HG02571 (cell line): Measurements from ENCODE around the gene PGBD5.
"Not testable (repeated sequence)": the region's sequence is repeated elsewhere in the genome, so short reads cannot be mapped to it uniquely, and the experiment has no call there.

Experiments used
- ATAC-seq: cut with Tn5 transposase; IDR thresholded peaks from one replicate; pipeline ENCODE4 v1.9.1; 2021; ENCODE audit warnings: mild to moderate bottlenecking, moderate library complexity; ENCODE audit not compliant: unreplicated experiment

The PGBD5 gene, protein sequence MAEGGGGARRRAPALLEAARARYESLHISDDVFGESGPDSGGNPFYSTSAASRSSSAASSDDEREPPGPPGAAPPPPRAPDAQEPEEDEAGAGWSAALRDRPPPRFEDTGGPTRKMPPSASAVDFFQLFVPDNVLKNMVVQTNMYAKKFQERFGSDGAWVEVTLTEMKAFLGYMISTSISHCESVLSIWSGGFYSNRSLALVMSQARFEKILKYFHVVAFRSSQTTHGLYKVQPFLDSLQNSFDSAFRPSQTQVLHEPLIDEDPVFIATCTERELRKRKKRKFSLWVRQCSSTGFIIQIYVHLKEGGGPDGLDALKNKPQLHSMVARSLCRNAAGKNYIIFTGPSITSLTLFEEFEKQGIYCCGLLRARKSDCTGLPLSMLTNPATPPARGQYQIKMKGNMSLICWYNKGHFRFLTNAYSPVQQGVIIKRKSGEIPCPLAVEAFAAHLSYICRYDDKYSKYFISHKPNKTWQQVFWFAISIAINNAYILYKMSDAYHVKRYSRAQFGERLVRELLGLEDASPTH

DNA sequence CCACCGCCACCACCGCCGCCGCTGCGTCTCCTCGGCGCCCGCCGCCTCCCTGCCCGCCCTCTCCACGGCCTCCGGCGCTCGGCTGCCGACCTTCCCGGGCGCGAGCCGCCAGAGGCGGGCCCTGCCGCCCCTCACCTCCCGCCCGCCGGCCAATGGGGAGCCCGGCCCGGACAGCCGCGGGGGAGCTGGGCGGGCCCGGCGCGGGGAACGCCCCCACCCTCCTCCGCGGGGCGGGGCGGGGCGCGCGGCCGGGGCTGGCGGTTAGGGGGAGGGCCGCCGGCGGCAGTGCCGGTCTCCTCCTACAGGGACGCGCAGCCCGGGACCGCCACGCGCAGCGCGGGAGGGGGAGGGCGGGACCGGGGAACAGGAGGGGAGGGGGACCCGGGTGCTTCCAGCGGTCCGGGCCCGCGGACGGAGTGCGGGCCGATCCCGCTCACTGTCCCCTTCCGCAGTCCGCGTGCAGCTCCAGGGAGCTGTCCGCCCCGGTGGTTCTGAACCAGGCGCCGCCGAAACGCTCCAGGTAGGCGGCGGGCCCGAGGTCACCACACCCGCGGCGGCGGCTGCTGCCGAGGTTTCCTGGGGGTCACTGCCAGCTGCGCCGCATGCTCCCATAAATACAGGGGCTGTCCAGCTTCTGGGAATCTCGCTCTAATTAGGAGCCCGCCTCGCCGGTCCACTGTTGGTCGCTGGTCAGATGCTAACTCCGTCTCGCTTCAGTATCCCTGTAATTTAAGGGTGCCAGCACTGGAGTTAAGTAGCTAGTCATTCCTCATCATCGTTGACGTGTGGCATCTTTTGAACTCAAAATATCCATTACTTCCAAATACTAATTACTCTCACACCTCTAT is at the start of gene PGBD5:
PGBD5 (minus strand) TSS at position 87 of the 848 bp plus-strand sequence. CDS start 404 bp downstream, outside the sequence.
- peak; percentile 67 for ATAC-seq

DNA sequence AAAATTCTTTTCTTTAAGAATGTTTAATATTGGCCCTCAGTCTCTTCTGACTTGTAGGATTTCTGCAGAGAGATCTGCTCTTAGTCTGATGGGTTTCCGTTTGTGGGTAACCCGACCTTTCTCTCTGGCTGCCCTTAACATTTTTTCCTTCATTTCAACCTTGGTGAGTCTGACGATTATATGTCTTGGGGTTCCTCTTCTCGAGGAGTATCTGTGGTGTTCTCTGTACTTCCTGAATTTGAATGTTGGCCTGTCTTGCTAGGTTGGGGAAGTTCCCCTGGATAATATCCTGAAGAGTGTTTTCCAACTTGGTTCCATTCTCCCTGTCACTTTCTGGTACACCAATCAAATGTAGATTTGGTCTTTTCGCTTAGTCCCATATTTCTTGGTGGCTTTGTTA is 48.8 kb upstream of the PGBD5 start:
- not testable (repeated sequence) for ATAC-seq

DNA sequence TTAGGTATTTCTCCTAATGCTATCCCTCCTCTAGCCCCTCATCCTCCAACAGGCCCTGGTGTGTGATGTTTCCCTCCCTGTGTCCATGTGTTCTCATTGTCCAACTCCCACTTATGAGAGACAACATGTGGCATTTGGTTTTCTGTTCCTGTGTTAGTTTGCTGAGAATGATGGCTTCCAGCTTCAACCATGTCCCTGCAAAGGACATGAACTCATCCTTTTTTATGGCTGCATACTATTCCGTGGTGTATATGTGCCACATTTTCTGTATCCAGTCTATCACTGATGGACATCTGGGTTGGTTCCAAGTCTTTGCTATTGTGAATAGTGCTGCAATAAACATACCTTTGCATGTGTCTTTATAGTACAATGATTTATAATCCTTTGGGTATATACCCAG is 44.6 kb upstream of the PGBD5 start:
- ATAC-seq: not testable (repeated sequence)

DNA sequence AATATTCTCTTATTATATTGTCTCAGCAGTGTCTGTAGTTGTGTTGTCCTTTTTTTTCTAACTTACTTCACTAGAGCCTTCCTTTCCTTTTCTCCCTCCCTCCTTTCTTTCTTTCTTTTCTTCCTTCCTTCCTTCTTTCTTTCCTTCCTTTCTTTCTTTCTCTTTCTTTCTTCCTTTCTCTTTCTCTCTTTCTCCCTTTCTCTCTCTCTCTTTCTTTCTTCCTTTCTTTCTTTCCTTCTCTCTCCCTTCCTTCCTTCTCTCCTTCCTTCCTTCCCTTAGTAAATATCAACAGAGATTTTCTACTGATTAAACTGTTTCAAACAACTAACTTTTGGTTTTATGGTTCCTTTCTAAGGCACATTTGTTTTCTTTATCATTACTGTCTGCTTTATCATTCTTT is 43.1 kb upstream of the PGBD5 start:
- no peak for ATAC-seq

DNA sequence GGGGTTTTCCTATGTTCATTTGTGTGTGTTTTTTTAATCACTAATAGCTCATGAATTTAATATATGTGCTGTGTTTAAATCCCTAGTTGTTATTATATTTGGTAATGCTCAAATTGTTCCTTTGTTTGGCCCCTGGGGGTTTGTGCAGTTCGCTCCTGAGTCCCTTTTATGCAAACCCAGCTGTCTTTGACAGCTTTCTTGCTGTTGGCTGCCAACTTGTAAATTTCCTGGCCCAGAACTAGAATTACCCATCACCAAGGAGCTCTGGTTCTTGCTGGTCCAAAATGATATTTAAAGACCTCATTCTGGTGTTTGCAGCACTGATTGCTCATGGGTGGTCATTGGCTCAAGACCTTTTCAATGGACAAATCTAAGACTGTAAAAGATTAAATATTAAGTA is 39.6 kb upstream of the PGBD5 start:
- no peak for ATAC-seq

DNA sequence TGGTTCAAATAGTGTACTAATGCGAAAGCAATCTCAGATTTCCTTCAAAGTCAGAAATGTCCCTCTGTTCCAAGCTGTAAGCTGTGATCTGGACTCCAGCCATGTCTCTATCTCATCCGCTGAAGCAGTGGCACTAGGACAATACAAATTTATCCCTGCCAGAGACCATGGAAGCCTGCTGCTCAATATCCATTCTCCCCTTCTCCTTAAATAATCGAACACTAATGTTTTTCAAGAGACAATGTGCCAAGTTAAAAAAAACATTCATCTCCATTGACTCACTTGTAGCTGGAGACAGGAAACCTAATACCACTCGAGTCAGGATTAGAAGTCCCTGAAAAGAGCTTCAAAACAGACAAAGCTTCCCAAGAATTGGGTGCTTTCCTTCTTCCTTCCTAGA is 38.5 kb upstream of the PGBD5 start:
- ATAC-seq: no peak

DNA sequence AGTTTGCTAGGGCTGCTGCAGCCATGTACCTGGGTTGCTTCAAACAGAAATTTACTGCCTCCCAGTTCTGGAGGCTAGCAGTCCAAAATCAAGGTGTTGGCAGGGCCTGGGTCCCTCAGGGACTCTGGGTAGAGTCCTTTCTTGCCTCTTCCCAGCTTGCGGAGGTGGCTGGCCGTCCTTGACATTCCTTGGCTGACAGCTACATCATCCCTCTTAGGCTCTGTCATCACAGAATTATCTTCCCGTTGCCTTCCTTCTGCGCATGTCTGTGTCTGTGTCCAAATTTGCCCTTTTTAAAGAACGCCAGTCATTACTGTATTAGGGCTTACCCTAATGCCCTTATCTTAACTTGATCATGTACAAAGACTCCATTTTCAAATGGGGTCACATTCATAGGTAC is 37.6 kb upstream of the PGBD5 start:
- no peak for ATAC-seq

DNA sequence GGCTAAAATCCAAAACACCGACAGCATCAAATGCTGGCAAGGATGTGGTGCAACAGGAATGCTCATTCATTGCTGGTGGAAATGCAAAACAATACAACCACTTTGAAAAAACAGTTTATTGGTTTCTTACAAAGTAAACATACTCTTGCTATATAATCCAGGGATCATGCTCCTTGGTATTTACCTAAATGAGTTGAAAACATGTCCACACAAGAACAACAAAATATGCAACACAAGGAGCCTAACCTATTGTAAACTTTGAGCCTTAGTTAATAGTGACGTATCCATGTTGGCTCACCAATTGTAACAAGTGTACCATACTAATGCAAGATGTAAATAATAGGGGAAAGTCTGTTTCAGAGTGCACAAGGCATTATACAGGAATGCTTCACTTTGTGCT is 37.2 kb upstream of the PGBD5 start:
- no peak for ATAC-seq

DNA sequence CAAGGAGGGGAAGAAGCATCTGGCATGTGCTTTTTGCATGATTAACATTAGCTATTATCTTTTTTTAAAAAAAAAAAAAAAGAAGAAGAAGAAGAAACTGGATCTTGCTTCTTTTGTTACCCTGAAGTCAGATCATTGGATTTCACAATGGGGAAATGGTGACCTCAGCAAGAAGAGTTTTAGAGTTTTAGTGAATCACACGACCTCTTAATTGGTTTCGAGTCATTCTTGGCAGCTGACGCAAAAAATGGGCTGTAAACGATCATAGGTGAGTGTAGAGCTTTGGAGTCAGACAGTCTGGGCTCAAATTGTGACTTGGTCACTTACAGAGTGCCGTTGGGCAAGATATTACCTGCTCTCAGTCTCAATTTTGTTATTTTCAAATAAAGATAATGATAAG is 33.3 kb upstream of the PGBD5 start:
- ATAC-seq: no peak

DNA sequence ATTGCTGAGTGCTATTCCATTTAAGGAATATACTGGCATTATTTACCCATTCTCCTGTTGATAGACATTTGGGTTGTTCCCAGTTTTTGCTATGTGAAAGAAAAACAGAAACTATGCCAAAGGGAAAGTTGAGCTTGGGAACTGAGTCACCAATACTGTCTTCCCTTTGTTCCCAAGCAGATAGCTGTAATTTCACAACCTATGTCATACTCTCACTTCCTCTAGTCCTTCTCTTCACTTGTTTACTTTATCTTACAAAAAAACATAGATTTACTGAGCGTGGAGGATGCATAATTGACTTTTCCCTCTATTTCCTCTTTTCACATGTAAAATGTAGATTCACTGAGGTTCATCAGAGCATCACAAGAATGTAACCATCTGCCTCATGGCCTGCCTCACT is 32.4 kb upstream of the PGBD5 start:
- no peak for ATAC-seq

DNA sequence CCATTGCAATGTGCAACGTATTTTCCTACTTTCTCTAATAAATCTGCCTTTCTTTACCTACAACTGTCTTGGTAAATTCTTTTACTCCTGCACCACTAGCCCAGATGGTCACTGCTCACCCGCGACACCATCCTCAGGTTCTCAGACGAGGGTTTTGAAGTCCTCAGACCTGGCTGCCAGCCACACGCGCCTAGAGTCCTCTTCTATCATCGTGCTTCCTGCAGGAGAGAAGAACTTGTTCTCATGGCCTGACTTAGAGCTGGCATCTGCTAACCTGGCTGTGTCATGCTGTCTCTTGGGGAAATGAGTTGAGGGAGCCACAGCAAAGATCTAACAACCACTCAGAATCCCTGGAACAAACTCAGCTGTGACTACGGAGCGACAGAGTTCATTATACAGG is 30.3 kb upstream of the PGBD5 start:
- no peak for ATAC-seq

DNA sequence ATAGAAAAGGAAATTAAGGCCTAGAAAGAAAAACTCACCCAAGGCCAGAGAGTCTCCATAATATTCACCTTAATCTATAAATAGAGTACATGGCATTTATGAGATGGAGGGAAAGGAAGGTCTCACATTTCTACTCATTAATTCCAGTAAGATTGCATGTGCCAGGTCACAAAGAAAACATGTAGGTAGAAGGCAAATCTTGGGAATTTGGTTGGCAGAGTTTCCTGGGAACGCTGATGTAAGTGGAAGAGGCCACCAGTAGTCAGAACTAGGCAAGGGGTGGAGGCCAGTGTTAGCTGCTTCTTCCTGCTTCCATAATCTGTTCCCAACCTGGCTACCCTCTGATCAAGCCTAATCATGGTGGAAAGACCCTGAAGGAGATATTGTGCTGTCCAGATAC is 29.2 kb upstream of the PGBD5 start:
- no peak for ATAC-seq

DNA sequence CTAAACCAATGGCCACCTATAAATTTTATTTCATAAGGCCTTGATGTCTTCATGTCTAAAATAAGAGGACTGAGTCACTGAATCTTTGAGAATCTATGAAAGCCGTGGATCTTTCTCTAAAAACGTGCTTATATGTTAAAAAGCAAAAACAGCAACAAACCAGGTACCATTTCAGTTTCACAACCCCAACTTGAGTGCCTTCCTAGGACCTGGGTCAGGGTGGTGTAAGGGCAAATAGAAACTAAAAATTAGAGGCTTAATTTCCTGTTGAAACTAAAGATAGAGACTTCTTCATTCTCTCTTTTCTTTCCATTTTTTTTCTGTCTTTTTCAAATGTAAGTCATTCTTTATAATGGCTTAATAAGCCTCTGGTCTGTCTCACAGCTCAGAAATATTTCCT is 27.2 kb upstream of the PGBD5 start:
- ATAC-seq: no peak

DNA sequence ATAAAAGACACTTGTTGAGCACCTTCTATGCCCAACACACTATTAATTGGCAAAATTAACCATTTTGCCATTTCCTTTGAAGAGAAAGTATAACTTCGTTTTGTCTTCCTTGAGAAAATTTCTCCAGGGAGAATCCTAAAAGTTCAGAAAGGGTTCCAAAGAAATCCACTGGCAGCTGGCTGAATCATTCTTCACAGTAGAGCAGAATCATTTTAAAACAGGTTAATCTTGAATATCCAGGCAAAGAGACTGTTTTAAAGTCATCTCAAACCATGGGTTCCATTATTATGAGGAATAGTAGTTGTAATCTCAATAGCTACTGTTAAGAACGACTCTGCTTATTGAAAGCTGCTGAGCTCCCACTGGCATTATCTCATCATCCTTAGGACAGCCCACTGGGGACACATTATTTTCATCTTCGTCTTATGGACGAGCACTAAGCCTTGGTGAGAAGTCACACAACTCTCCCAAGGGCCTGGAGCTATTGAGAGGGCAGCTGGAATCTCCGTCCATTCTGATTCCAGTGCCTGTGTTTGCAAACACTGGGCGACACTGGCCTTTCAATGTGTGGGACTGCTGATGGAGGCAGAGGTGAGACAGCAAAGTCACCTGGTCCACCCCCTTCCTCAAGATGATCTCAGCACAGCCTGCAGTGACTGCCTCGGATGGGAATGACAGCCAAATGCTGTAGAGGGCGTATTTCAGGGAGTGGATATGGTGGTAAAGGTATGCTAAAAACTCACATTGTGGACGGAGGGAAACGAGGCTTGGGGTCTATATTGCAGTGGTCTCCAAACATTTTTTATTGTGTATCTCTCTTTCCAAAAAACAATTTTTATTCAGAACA is 15.3 kb upstream of the PGBD5 start:
- no peak for ATAC-seq

DNA sequence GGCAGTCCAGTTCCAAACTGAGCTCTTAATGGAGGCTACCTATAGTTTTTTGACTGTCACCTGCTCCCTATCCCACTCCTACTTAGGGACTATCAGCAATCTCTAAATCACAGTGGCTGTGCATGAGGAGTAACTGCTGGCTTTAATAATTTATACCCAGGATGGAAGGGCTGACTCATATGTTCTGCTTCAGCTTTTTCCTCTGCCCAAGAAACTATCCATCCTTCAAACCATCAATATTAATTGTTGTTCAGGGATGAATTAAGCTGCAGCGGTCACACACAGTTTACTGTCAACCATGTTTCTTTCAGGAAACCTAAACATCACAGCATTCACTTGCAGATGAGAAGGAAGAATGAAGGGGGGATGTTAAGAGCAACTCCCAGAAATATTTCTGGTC is 9.0 kb upstream of the PGBD5 start:
- ATAC-seq: no peak

DNA sequence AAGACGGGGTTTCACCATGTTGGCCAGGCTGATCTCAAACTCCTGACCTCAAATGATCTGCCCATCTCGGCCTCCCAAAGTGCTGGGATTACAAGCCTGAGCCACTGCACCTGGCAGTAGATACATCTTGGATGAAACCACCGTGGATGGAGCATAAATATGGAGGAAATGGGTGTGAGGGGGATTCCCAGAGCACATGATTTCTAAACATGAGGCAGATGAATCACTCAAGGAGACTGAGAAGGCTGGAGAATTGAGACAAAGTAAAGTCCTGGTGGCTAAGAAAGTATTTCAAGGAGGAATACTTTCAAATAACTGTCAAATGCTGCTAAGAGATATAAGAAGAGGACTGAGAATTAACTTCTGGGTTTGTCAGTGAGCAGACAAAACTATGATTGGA is 5.4 kb upstream of the PGBD5 start:
- no peak for ATAC-seq

DNA sequence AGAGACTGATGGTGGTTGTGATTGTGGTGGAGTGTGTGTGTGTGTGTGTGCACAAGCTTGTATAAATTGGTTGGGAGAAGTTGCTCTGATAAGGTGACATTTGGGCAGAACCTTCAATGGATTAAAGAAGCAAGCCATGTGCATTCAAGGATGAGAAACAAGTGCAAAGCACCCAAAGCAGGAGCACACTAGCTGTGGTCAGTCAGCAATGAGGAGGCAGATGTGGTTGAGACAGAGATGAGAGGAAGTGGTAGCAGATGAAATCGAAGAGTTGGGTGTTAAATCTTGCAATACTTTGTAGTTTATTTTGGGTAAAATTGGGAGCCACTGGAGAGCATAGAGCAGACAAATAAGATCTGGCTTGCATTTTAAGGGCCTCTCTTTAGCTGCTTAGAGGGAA is 4.4 kb upstream of the PGBD5 start:
- no peak for ATAC-seq

DNA sequence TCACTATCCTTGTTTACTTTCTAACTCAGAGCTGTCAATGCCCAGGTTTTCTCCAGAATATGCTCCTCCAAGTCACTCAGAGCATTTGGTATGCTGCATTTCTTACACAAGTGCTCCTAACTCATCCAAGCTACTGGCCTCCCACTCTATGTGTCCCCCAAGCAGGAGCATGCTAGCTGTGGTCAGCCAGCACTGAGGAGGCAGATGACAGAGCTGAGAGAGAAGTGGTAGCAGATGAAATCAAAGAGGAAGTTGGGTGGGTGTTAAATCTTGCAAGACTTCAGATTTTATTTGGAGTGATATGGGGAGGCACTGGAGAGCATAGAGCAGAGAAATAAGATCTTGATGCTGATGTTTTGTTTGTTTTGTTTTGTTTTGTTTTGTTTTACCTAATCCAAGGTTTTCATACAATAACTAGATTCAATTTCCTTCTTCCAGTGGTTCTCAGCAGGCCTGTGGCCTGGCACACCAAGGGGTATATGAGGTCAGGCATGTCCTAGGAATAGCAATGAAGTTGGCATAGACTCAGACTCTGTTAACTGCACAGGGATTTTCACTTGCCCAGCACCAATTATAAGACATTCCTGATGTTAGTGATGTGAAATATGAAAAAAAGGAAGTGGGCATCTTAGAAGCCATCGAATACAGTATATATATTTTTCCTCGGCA is 3.1 kb upstream of the PGBD5 start:
- no peak for ATAC-seq

DNA sequence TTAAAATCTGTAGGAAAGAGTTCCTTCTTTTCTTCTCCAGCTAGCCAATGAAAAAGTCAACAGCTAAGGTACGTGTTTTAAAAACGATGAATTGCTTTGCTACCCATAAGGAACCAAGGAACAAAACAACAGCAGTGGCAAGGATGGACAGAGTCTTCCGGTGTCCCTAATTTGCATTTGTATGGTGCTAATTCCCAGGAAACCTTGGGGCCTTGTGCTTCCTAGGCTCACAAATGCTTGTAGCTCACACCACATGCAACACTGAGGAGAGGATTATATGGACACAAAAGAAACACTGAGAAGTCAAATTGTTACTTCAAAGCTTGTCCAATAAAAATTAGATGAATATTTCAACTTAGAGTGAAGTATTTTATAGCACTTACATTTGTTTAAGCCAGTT is 1.8 kb upstream of the PGBD5 start:
- no peak for ATAC-seq

DNA sequence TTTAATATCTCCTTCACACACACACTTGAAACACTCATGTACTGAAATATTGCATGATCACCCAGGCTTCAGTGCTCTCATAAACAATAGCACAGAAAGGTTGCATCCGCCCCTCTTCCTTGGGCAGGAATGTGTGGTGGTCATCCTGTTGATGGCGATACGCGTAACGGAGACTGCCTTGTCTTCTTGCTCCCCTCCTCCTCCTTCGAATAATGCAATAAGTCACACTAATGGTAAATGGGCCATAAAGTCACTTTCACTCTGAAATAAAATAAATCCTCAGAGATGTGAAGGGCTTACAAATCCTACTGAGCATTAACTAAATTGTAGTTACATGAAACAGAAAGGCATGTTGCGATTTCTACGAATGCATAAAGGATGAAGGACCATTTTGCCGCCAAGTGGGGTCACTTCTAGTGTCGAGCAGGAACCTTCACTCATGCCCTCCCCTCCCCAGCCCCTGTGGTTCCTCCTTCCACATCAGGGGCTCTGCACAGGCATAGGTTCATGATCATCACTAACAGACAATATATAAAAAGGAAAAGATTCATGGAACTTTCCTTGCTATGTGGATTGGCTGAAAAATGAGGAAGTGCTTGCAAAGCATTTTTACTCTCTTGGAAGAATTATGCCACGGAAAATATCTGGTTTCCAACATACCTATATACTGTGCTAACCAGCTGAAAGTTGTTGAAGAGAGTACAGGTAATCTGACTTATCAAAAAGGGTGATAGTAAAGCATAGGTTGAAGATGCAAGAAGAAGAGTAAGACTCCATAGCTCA is 1.2 kb upstream of the PGBD5 start:
- ATAC-seq: no peak
